ENCODE measurements around the gene DUSP14. TPM values are rescaled to one million over a fixed set of nuclear protein-coding genes. Genes with fewer than 3 reads are reported as not detected.

Gene DUSP14
- polyA plus RNA-seq, 4 donors, result 1.6 to 4.8 (median 3.2) TPM

GRCh38 chr17:37527249-37527851 lies 37.7 kb downstream of the DUSP14 start:
- H3K4me1 ChIP-seq (ENCODE audit: control insufficient read depth in 3 of 3, insufficient read depth in 2 of 3, low read depth in 1 of 3, low read length in 2 of 3), result no peaks in the 10 kb centered on the region
- no peak for FAIRE-seq
- H3K36me3 ChIP-seq (ENCODE audit: control insufficient read depth in 3 of 3, insufficient read depth in 2 of 3, low read depth in 1 of 3, low read length in 3 of 3), result peaks cover 3 to 32% (median 15%) of the 10 kb centered on the region in 3 donors
- H3K4me3 ChIP-seq (ENCODE audit: low read depth in 1 of 3, low read length in 3 of 3), result no peak overlapping the region
- WGBS, 3 donors, result 48 to 63% (median 60%) methylated on average over 5 of the region's 5 CpGs
- peak; percentile 59 to 67 for DNase-seq
- no peaks in the 10 kb centered on the region for H3K27me3 ChIP-seq (ENCODE audit: control insufficient read depth in 3 of 3, insufficient read depth in 3 of 3, low read length in 3 of 3)
- no peaks in the 10 kb centered on the region for H3K9me3 ChIP-seq (ENCODE audit: control insufficient read depth in 2 of 2, insufficient read depth in 1 of 2, low read depth in 1 of 2, low read length in 1 of 2)
- H3K27ac ChIP-seq (ENCODE audit: low read depth in 1 of 3, low read length in 2 of 3), result no peak overlapping the region

GRCh38 chr17:37530420-37530819 lies 40.7 kb downstream of the DUSP14 start:
- FAIRE-seq (no peak), DNase-seq (no peak)
- Histone ChIP-seq H3K27ac (ENCODE audit: low read depth in 1 of 3, low read length in 2 of 3) (no peak overlapping the region), H3K4me3 (ENCODE audit: low read depth in 1 of 3, low read length in 3 of 3) (no peak overlapping the region), H3K36me3 (ENCODE audit: control insufficient read depth in 3 of 3, insufficient read depth in 2 of 3, low read depth in 1 of 3, low read length in 3 of 3) (peaks cover 3 to 26% (median 14%) of the 10 kb centered on the region in 3 donors), H3K9me3 (ENCODE audit: control insufficient read depth in 2 of 2, insufficient read depth in 1 of 2, low read depth in 1 of 2, low read length in 1 of 2) (no peaks in the 10 kb centered on the region), H3K27me3 (ENCODE audit: control insufficient read depth in 3 of 3, insufficient read depth in 3 of 3, low read length in 3 of 3) (no peaks in the 10 kb centered on the region), H3K4me1 (ENCODE audit: control insufficient read depth in 3 of 3, insufficient read depth in 2 of 3, low read depth in 1 of 3, low read length in 2 of 3) (no peaks in the 10 kb centered on the region)
- WGBS, 3 donors, result 87 to 89% (median 88%) methylated on average over 4 of the region's 4 CpGs

GRCh38 chr17:37532756-37533155 lies 43.1 kb downstream of the DUSP14 start:
- no peak overlapping the region for H3K27ac ChIP-seq (ENCODE audit: low read depth in 1 of 3, low read length in 2 of 3)
- H3K4me3 ChIP-seq (ENCODE audit: low read depth in 1 of 3, low read length in 3 of 3), result no peak overlapping the region
- H3K9me3 ChIP-seq (ENCODE audit: control insufficient read depth in 2 of 2, insufficient read depth in 1 of 2, low read depth in 1 of 2, low read length in 1 of 2), result no peaks in the 10 kb centered on the region
- WGBS, 3 donors, result 89 to 94% (median 91%) methylated on average over 3 of the region's 3 CpGs
- H3K27me3 ChIP-seq (ENCODE audit: control insufficient read depth in 3 of 3, insufficient read depth in 3 of 3, low read length in 3 of 3), result no peaks in the 10 kb centered on the region
- H3K4me1 ChIP-seq (ENCODE audit: control insufficient read depth in 3 of 3, insufficient read depth in 2 of 3, low read depth in 1 of 3, low read length in 2 of 3), result no peaks in the 10 kb centered on the region
- no peak for DNase-seq
- no peak for FAIRE-seq
- H3K36me3 ChIP-seq (ENCODE audit: control insufficient read depth in 3 of 3, insufficient read depth in 2 of 3, low read depth in 1 of 3, low read length in 3 of 3), result peaks cover 10 to 35% (median 27%) of the 10 kb centered on the region in 3 donors

GRCh38 chr17:37535906-37536305 lies 46.2 kb downstream of the DUSP14 start:
- peaks cover 22 to 52% (median 32%) of the 10 kb centered on the region in 3 donors for H3K36me3 ChIP-seq (ENCODE audit: control insufficient read depth in 3 of 3, insufficient read depth in 2 of 3, low read depth in 1 of 3, low read length in 3 of 3)
- FAIRE-seq (no peak), DNase-seq (no peak)
- no peaks in the 10 kb centered on the region for H3K9me3 ChIP-seq (ENCODE audit: control insufficient read depth in 2 of 2, insufficient read depth in 1 of 2, low read depth in 1 of 2, low read length in 1 of 2)
- H3K27me3 ChIP-seq (ENCODE audit: control insufficient read depth in 3 of 3, insufficient read depth in 3 of 3, low read length in 3 of 3), result no peaks in the 10 kb centered on the region
- WGBS, 3 donors, result 94 to 97% (median 96%) methylated on average over 5 of the region's 5 CpGs
- H3K27ac ChIP-seq (ENCODE audit: low read depth in 1 of 3, low read length in 2 of 3), result no peak overlapping the region
- H3K4me1 ChIP-seq (ENCODE audit: control insufficient read depth in 3 of 3, insufficient read depth in 2 of 3, low read depth in 1 of 3, low read length in 2 of 3), result no peaks in the 10 kb centered on the region
- H3K4me3 ChIP-seq (ENCODE audit: low read depth in 1 of 3, low read length in 3 of 3), result no peak overlapping the region

GRCh38 chr17:37538981-37539659 lies 49.4 kb downstream of the DUSP14 start:
- Histone ChIP-seq H3K4me1 (ENCODE audit: control insufficient read depth in 3 of 3, insufficient read depth in 2 of 3, low read depth in 1 of 3, low read length in 2 of 3) (no peaks in the 10 kb centered on the region), H3K27ac (ENCODE audit: low read depth in 1 of 3, low read length in 2 of 3) (no peak overlapping the region), H3K9me3 (ENCODE audit: control insufficient read depth in 2 of 2, insufficient read depth in 1 of 2, low read depth in 1 of 2, low read length in 1 of 2) (no peaks in the 10 kb centered on the region), H3K4me3 (ENCODE audit: low read depth in 1 of 3, low read length in 3 of 3) (no peak overlapping the region), H3K36me3 (ENCODE audit: control insufficient read depth in 3 of 3, insufficient read depth in 2 of 3, low read depth in 1 of 3, low read length in 3 of 3) (peaks cover 40 to 47% (median 41%) of the 10 kb centered on the region in 3 donors), H3K27me3 (ENCODE audit: control insufficient read depth in 3 of 3, insufficient read depth in 3 of 3, low read length in 3 of 3) (no peaks in the 10 kb centered on the region)
- no peak for FAIRE-seq
- no peak for DNase-seq
- 93 to 97% (median 95%) methylated on average over 8 of the region's 8 CpGs for WGBS, 3 donors

- FAIRE-seq (no peak), DNase-seq (no peak)
- WGBS, 3 donors, result 88 to 94% (median 92%) methylated on average over 9 of the region's 9 CpGs
- H3K27me3 ChIP-seq (ENCODE audit: control insufficient read depth in 3 of 3, insufficient read depth in 3 of 3, low read length in 3 of 3), result no peaks in the 10 kb centered on the region
- no peak overlapping the region for H3K4me3 ChIP-seq (ENCODE audit: low read depth in 1 of 3, low read length in 3 of 3)
- peaks cover 28 to 47% (median 33%) of the 10 kb centered on the region in 3 donors for H3K36me3 ChIP-seq (ENCODE audit: control insufficient read depth in 3 of 3, insufficient read depth in 2 of 3, low read depth in 1 of 3, low read length in 3 of 3)
- H3K4me1 ChIP-seq (ENCODE audit: control insufficient read depth in 3 of 3, insufficient read depth in 2 of 3, low read depth in 1 of 3, low read length in 2 of 3), result no peaks in the 10 kb centered on the region
- no peaks in the 10 kb centered on the region for H3K9me3 ChIP-seq (ENCODE audit: control insufficient read depth in 2 of 2, insufficient read depth in 1 of 2, low read depth in 1 of 2, low read length in 1 of 2)
- no peak overlapping the region for H3K27ac ChIP-seq (ENCODE audit: low read depth in 1 of 3, low read length in 2 of 3)
Measured at GRCh38 chr17:37541880-37542660, 52.4 kb downstream of the DUSP14 start.

- DNase-seq, result peak in 1 of 2 donors; percentile 8
- no peak overlapping the region for H3K4me3 ChIP-seq (ENCODE audit: low read depth in 1 of 3, low read length in 3 of 3)
- H3K4me1 ChIP-seq (ENCODE audit: control insufficient read depth in 3 of 3, insufficient read depth in 2 of 3, low read depth in 1 of 3, low read length in 2 of 3), result no peaks in the 10 kb centered on the region
- peaks cover 24 to 40% (median 31%) of the 10 kb centered on the region in 3 donors for H3K36me3 ChIP-seq (ENCODE audit: control insufficient read depth in 3 of 3, insufficient read depth in 2 of 3, low read depth in 1 of 3, low read length in 3 of 3)
- 80 to 88% (median 84%) methylated on average over 2 of the region's 2 CpGs for WGBS, 3 donors
- H3K9me3 ChIP-seq (ENCODE audit: control insufficient read depth in 2 of 2, insufficient read depth in 1 of 2, low read depth in 1 of 2, low read length in 1 of 2), result no peaks in the 10 kb centered on the region
- H3K27me3 ChIP-seq (ENCODE audit: control insufficient read depth in 3 of 3, insufficient read depth in 3 of 3, low read length in 3 of 3), result no peaks in the 10 kb centered on the region
- FAIRE-seq, result no peak
- no peak overlapping the region for H3K27ac ChIP-seq (ENCODE audit: low read depth in 1 of 3, low read length in 2 of 3)
Measured at GRCh38 chr17:37543637-37544052, 54.0 kb downstream of the DUSP14 start.

GRCh38 chr17:37545486-37545885 lies 55.8 kb downstream of the DUSP14 start:
- H3K9me3 ChIP-seq (ENCODE audit: control insufficient read depth in 2 of 2, insufficient read depth in 1 of 2, low read depth in 1 of 2, low read length in 1 of 2), result no peaks in the 10 kb centered on the region
- no peak overlapping the region for H3K27ac ChIP-seq (ENCODE audit: low read depth in 1 of 3, low read length in 2 of 3)
- DNase-seq (no peak), FAIRE-seq (no peak)
- no peaks in the 10 kb centered on the region for H3K27me3 ChIP-seq (ENCODE audit: control insufficient read depth in 3 of 3, insufficient read depth in 3 of 3, low read length in 3 of 3)
- H3K4me3 ChIP-seq (ENCODE audit: low read depth in 1 of 3, low read length in 3 of 3), result no peak overlapping the region
- 85 to 97% (median 97%) methylated on average over 2 of the region's 2 CpGs for WGBS, 3 donors
- no peaks in the 10 kb centered on the region for H3K4me1 ChIP-seq (ENCODE audit: control insufficient read depth in 3 of 3, insufficient read depth in 2 of 3, low read depth in 1 of 3, low read length in 2 of 3)
- H3K36me3 ChIP-seq (ENCODE audit: control insufficient read depth in 3 of 3, insufficient read depth in 2 of 3, low read depth in 1 of 3, low read length in 3 of 3), result peaks cover 10 to 31% (median 20%) of the 10 kb centered on the region in 3 donors
